ENCODE data around the gene MVD. TPM values are rescaled to one million over a fixed set of nuclear protein-coding genes. Genes with fewer than 3 reads are reported as not detected.

Gene MVD
- total and polyA plus RNA-seq, 10 of the 15 experiments (the other 5 are each of a cell fraction or from before 2014, with no cell fraction given), result 5.0 to 147 (median 65.0) TPM

- Histone ChIP-seq H3K36me3 (ENCODE audit: control insufficient read depth in 2 of 2, insufficient read depth in 2 of 2, low read length in 1 of 2) (peaks cover 20 to 40% of the 10 kb centered on the region in 2 experiments), H2AFZ (ENCODE audit: control insufficient read depth, low read depth, low read length) (no peak overlapping the region), H3K4me2 (ENCODE audit: control insufficient read depth, insufficient read depth) (no peak overlapping the region), H3K9me3 (replicated peaks; ENCODE audit: control insufficient read depth, insufficient read depth, low read length) (no peaks in the 10 kb centered on the region), H3K9ac (ENCODE audit: control insufficient read depth, insufficient read depth, low read length) (no peak overlapping the region), H3K4me3 (no peak overlapping the region), H4K20me1 (ENCODE audit: control insufficient read depth, insufficient read depth) (no peaks in the 10 kb centered on the region), H3K27ac (ENCODE audit: control insufficient read depth, insufficient read depth) (no peak overlapping the region), H3K4me1 (ENCODE audit: control insufficient read depth, insufficient read depth, low read length) (peaks cover 7% of the 10 kb centered on the region), H3K79me2 (ENCODE audit: control insufficient read depth, insufficient read depth, low read length) (no peaks in the 10 kb centered on the region), H3K27me3 (replicated peaks in 1 of 2; ENCODE audit: control insufficient read depth in 2 of 2, insufficient read depth in 2 of 2, low read length in 1 of 2) (no peaks in the 10 kb centered on the region)
- POLR2A ChIA-PET, result no interaction called here
- FAIRE-seq (no peak), DNase-seq (ENCODE audit: low read depth, low spot score) (no peak), ATAC-seq (no peak)
- no peak for TF ChIP-seq NR2F1 (conservative IDR thresholded peaks at IDR 0.05)
- RAD21 ChIA-PET (ENCODE audit: unreplicated experiment), result no interaction called here
- 90% methylated on average over 17 of the region's 17 CpGs for WGBS (ENCODE audit: insufficient coverage, insufficient replicate concordance, low lambda C conversion rate, missing lambda C conversion rate)
- SMC1A ChIA-PET (ENCODE audit: uncharacterized antibody, unreplicated experiment), result no interaction called here
- BruUV-seq (replicated peaks), result no TSS peak
- intact Hi-C loops (cut with micrococcal nuclease; ENCODE audit: unreplicated experiment) (no loop called here), in situ Hi-C loops (cut with MboI) (no loop called here)
- CTCF ChIA-PET, result no interaction called here
Observed at GRCh38 chr16:88606148-88606757, 56.6 kb downstream of the MVD start.

GRCh38 chr16:88605186-88606147 lies 57.4 kb downstream of the MVD start:
- FAIRE-seq (no peak), ATAC-seq (no peak), DNase-seq (ENCODE audit: low read depth, low spot score) (no peak)
- ChIA-PET CTCF (no interaction called here), RAD21 (ENCODE audit: unreplicated experiment) (no interaction called here), SMC1A (ENCODE audit: uncharacterized antibody, unreplicated experiment) (no interaction called here), POLR2A (no interaction called here)
- H3K36me3 ChIP-seq (ENCODE audit: control insufficient read depth in 2 of 2, insufficient read depth in 2 of 2, low read length in 1 of 2), result peaks cover 28 to 38% of the 10 kb centered on the region in 2 experiments
- no peak overlapping the region for H3K4me3 ChIP-seq
- no peak overlapping the region for H3K27ac ChIP-seq (ENCODE audit: control insufficient read depth, insufficient read depth)
- TF ChIP-seq POLR2A (IDR thresholded peaks at IDR 0.05; ENCODE audit: low read depth, low read length), result 0 out of 2 replicates have a peak, but pooled peaks have one; percentile 33
- TF ChIP-seq POLR2AphosphoS5 (IDR thresholded peaks at IDR 0.05; ENCODE audit: low read length), result 0 out of 2 replicates have a peak, but pooled peaks have one; percentile 23
- no peak for TF ChIP-seq KLF5 (IDR thresholded peaks at IDR 0.05; ENCODE audit: partially characterized antibody)
- no peak overlapping the region for H3K4me2 ChIP-seq (ENCODE audit: control insufficient read depth, insufficient read depth)
- intact Hi-C loops (cut with micrococcal nuclease; ENCODE audit: unreplicated experiment) (no loop called here), in situ Hi-C loops (cut with MboI) (no loop called here)
- no peaks in the 10 kb centered on the region for H4K20me1 ChIP-seq (ENCODE audit: control insufficient read depth, insufficient read depth)
- no peak overlapping the region for H2AFZ ChIP-seq (ENCODE audit: control insufficient read depth, low read depth, low read length)
- H3K79me2 ChIP-seq (ENCODE audit: control insufficient read depth, insufficient read depth, low read length), result no peaks in the 10 kb centered on the region
- peaks cover 7% of the 10 kb centered on the region for H3K4me1 ChIP-seq (ENCODE audit: control insufficient read depth, insufficient read depth, low read length)
- H3K9me3 ChIP-seq (replicated peaks; ENCODE audit: control insufficient read depth, insufficient read depth, low read length), result no peaks in the 10 kb centered on the region
- no TSS peak for BruUV-seq (replicated peaks)
- no peak overlapping the region for H3K9ac ChIP-seq (ENCODE audit: control insufficient read depth, insufficient read depth, low read length)
- no peaks in the 10 kb centered on the region for H3K27me3 ChIP-seq (replicated peaks in 1 of 2; ENCODE audit: control insufficient read depth in 2 of 2, insufficient read depth in 2 of 2, low read length in 1 of 2)
- WGBS (ENCODE audit: insufficient coverage, insufficient replicate concordance, low lambda C conversion rate, missing lambda C conversion rate), result 97% methylated on average over 20 of the region's 20 CpGs

Data from GM12878 (cell line).